Head of caudate nucleus (tissue), 42 donors: Measurements from ENCODE around the gene SIKE1.

Experiments
- DNase-seq, 42 donors: peaks; one replicate each; pipeline versions ENCODE4 v3.0.0 to v3.0.0-alpha.2; 2020 to 2021; ENCODE audit warnings: mixed read lengths in 7 of 42
- intact Hi-C: fragments of 100-400 bp; cut with DNase I; formaldehyde crosslinking; loops from one replicate; pipeline ENCODE4 v1.15.0; 2022

The SIKE1 gene

GRCh38 chr1:114720492-114720891, 60.0 kb downstream of the SIKE1 start:
- intact Hi-C loops: no loop called here
- DNase-seq: no peak
